NK-92 (cell line): Measurements from ENCODE around the gene CDC42EP3.

Source experiments
- DNase-seq: peaks from one replicate; lab custom pipeline; 2025; ENCODE audit not compliant: unreplicated experiment; lab: John Stamatoyannopoulos, UW

Gene CDC42EP3, protein sequence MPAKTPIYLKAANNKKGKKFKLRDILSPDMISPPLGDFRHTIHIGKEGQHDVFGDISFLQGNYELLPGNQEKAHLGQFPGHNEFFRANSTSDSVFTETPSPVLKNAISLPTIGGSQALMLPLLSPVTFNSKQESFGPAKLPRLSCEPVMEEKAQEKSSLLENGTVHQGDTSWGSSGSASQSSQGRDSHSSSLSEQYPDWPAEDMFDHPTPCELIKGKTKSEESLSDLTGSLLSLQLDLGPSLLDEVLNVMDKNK

DNA sequence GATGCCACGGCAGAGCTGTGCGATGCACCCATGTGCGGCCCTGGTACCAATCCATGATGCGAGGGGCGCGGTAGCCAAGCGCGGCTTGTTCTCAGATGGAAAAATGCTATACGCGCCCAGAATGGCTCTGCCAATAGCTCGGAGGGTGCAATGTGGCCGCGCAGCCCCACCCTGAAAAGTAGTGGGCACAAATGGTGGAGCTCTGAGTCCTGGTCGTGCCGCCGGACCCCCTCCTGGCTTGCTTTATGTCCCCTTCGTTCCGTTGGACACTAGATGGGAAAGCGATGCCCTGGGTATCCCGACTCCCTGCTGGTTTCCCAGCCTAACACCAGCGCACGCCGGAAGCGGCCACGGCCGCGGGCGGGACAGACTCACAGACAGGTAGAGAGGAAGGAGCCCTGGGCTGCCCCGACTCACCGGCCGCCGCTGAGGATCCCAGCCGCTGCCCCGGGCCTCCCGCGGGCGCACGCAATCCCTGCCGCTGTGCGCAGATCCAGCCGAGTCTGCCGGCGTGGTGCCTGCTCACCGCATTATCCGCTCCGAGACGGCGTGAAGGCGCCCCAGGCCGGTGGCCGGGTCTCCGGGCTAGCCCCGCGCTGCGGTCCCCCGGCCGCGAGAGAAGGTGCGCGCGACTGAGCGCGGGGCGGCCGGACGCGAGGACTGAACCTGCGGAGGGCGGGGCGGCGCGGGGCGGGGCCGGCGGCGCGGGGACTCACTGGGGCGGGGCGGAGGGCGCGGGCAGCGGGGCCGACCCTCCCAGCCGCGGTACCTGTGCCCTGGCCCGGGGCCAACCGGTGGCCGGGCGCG is at the start of gene CDC42EP3:
TSS of gene CDC42EP3 (minus strand) at position 634 of the 807 bp plus-strand sequence. CDS start 25,055 bp downstream, outside the sequence.
- DNase-seq, result no peak

DNA sequence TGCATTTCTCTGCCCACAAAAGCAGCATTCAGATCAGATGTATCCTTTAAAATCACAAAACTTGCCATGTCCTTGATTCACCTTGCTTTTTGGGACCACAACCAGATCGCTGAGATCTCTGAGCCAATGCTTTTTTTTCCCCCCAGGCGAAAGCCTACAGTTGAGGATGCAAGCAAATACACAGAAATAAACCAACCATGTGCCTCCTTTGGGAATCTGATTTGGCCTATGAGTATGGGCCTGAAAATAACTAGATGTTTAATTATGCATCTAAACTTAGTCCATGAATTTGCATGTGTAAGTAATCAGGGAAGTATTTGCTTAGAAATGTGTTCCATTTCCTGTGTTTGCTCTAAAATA is 49.7 kb upstream of the CDC42EP3 start:
- DNase-seq, result no peak

DNA sequence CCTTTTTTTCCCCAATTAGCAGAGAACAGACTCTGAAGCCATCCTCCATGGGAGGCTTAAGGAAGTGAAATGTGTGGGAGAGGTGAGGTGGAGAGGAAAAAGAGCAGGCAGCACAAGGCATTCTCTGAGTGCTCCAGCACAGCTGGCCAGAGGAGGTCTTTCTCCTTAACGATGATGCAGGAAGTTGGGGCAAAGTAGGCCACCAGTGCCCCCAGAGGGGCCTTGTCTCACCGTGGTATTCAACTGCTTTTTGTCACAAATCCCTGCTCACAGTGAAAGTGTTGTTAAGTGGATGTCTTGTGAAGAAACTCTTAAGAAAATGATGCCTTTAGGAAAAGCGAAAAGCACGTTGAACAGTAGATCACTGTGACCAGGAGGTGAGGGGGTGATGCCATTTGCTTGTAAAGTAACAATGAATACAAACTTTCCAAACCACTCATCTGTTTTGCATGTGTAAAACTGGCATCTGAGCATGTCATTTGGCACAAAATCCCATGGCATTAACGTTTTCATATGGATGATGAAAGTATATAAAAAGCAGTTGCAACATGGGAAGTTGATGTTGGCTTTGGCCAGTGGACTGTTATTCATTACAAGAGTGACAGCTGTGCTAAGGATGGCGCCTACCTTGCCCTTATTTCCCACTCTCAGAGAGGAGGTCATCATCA is 49.2 kb upstream of the CDC42EP3 start:
- no peak for DNase-seq

DNA sequence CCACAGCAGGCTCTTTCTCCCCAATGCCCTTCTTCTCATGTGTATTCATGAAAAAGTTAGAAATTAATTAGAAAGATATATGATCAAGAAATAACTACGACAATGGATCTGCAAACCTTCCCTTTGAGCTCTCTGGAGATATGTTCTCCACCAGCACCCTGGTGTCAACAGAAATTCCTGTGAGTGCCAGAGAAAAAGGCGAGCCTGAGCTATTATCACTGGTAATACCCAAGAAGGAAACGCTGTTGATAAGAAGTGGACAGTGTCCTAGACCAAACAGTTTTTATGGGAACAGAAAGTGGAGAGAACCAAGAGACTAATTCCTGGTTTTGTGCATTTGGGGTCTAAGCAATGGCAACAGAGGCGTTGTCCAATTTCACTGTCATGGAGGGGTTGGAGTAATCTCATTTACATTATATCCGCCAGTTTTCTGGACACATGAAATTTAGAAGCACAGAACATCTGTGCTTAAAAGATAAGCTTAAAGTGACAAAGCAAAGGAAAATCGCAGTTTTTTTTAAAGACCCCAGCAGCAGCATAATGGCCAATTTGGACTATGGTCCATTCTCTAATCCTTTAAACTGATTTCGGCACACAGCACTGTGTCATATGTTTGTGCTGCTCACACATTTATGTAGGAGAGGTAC is 47.2 kb upstream of the CDC42EP3 start:
- DNase-seq, result no peak

DNA sequence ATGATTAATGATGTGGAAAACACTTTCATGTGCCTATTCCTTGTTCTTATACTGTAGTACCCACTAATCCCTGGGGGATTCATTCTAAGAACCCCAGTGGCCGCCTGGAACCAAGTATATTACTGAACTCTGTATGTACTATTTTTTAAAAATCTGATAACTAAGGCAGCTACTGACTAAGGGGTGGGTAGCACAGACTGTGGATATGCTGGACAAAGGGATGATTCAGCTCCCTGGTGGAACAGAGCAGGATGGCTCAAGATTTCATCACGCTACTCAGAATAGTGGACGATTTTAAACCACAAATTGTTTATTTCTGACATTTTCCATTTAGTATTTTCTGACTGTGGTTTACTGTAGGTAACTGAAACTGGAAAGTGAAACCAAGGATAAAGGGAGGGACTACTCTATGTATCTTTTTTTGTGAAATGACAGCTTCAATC is 41.8 kb upstream of the CDC42EP3 start:
- no peak for DNase-seq

DNA sequence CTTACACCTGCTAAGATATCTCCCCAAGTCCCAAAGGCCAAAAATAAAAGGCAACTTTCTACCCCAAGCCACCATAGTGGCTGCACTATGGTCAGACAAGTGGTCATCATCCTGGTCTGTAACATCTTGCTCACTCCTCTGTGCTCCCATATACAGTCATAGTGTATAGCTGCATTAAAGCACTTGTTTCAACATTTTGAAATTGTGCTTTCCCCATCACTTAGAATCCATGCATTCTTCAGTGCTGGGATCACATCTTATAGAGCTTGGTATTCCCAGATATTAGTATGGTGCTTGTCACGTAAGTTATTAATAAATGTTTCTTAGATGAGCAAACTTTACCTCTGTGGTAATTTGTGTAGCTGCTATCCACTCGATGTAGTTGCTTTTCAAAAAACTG is 40.4 kb upstream of the CDC42EP3 start:
- DNase-seq, result no peak

DNA sequence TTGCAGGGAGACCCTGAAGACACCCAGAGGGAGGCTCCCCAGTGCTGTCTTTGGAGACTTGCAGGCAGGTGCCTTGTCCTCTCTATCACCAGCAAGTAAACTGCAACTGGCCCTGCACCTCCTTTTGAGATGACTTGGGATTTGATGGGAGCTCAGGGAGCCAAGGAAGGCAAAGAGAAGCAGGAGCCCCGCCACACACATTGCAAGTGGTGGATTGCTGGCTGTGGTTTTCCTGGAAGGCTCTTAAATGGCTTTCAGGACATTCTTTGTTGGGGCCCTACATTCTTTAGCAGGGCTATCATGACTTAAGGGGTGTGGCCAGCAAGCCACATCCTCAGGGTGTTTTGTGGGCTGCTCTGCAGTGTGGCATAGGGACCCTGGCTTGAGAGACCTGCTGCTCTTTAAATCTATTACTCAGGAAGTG is 39.9 kb upstream of the CDC42EP3 start:
- DNase-seq, result no peak

DNA sequence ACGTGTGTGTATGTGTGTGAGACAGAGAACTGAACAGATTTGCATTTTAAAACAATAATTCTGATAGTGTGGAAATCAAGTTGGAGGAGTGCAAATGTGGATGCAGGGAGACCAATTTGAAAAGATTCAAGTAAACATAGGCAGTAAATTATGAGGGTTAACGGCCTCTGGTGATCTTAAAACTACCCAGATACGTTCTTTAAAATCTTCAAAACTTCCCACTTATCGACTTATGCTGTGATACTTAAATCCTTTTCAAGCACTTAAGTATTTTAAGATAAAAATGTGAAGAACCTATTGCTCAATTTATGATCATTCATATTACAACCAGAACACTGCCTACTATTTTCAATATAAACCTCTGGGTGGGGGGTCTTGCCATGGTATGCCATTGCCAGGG is 37.7 kb upstream of the CDC42EP3 start:
- no peak for DNase-seq

DNA sequence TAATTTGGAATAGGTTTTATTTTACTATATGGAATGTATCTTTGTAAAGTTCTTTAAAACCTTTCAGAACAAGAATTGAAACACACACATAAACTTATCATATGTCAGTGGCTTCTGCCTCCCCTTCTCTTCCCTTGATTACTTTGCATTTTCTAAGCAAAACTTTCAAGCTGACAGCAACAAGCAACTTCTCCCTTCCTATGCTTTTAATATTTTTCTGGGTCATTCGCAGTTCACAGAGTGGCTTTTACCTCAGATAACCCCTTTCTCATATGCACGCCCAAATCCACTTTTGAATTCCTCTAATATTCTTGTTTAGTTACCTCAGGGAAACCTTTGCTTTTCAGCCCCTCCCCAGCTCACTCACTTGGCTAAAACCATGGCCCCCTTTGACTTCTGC is 36.7 kb upstream of the CDC42EP3 start:
- no peak for DNase-seq

DNA sequence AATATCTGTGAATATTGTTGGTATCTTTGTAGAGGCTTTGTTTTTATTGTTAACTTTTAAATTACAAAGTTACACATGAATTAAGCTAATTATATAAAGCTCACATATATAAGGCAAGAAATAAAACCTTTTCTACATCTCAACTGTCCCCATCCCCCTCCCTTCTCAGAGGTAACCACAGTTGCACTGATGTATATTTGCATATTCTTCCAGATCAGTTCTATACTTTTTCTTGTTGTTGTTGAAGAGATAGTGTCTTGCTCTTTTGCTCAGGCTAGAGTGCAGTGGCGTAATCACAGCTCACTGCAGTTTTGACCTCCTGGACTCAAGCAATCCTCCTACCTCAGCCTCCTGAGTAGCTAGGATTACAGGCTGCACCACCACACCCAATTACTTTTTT is 36.0 kb upstream of the CDC42EP3 start:
- DNase-seq, result no peak

DNA sequence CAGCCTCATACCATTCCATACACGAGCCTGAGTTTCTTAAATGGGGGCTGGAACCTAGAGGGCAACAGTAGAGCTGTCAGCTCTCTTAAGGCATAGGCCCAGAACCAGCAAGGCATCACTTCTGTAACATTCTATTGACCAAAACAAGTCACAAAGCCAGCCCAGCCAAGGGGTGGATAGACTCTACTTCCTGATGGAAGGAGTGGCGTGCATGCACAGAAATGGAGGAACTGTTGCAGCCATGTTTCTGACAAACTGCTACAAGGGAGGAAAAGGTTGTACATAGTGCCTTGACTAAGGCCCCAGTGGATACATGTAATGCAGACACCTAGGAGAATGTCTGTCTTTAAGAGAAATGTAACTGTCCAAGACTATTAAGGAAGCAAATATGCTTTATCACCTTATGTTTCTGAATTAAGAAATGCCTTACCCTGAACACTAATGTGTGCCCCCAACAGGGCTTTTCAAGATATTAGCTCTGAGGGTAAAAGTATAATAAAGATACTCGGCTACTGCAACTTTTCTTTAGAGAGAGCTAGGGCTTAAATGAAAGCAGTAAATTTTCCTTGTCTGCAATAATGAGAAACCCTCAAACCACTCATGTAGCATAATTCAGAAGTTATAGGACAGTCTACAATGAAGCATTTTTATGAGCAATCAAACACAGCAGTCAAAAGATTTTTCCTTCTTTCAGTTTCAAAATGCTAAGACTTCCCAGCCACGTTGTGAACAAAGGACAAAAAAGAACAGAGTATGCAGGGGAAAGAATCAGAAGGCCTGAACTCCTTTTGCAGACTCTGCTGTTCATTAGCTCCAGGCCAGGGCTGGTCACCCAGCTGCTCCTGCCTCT is 35.1 kb upstream of the CDC42EP3 start:
- no peak for DNase-seq

DNA sequence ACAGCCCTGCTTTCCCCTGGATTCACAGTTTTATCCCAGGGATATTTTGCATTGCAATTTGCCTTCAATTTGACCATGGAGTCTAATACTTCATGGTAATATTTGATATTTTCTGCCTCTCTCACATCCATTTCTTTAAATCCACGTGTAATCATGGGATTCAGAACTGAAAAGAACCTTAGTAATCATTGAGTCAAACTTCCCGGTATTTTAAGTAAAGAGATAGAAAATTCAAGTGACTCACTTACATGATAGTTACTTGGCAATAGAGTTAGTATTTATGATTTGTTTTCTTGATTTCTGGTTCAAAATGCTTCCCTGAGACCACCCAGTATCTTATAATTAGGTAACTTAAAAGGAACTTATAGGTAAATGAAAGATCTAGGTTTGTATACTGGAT is 33.7 kb upstream of the CDC42EP3 start:
- DNase-seq, result no peak

DNA sequence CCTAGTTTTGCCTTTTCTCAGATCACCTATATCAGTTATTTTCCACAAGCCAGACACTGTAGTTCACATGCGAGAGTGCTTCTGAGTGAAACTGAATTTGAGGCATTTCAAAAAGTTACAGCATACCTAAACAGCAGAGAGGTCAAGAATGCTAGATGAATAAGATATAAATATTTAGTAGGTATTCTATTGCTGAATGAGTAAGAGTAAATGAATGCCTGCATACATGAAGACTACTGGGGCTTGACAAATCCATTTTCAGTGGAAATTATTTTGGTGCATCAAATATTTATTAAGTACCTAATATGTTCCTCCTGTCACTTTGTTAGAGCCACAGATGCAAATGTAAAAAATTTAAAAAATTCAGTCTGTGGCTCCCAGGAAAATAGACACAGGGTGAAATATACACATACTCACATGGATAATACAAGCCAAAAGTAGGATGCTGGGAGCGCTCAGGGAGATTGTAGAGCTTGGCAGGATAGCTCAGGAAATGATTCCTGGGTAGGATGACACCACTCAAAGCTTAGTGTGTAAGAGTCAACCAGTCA is 27.6 kb upstream of the CDC42EP3 start:
- no peak for DNase-seq

DNA sequence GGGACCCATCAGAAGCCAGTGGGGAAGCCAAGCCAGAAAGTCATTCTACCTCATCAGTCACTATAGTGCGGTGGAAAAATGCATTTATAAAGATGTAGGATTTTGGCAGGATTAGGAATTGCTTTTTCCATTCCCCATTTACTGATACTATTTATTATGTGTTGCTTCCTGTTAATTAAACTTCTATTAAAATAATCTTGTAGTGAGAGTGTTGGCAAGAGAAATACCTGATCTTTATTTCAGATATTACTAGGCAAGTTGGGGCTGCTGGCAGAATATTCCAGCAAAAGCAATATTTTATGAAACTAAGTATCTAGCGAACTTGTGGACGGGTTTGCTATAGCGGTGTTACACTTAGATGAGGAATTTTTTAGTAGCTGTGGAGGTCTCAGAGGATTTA is 23.9 kb upstream of the CDC42EP3 start:
- DNase-seq, result no peak

DNA sequence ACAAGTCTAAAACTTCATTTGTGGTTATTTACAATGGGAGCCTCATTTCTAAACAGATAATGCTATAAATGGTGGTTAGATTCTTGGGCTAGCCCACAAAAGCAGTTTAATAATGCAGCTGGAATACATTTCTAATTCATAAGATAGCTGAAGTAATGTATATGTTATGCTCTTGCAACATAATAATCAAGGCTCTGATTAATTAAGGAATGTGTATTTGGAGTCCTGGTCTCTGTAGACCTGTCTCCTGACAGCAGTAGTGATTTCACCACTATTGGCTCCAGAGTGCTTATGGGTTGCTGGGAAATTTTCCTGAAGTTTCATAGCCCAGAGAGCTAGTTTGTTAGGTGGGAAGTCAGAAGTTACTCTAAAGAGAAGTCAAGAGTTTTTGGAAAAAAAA is 21.3 kb upstream of the CDC42EP3 start:
- no peak for DNase-seq

DNA sequence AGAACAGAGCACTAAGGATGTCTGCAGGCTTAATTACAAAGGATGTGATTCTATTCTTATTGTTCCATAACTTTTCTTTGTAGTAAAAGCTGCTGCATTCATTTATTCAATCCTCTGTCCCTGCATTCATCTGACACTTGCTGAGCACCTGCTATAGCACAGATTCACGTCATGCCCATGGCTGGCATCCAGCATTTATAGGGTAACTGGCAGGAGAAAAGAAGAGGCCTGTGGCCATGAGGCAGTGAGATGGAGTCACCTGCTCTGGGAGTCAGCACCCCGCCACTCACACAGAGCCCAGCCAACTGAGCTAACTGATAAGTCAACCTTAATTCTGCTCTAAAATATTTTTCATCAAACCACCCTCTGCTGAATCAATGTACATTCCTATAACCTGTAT is 18.3 kb upstream of the CDC42EP3 start:
- DNase-seq, result no peak

DNA sequence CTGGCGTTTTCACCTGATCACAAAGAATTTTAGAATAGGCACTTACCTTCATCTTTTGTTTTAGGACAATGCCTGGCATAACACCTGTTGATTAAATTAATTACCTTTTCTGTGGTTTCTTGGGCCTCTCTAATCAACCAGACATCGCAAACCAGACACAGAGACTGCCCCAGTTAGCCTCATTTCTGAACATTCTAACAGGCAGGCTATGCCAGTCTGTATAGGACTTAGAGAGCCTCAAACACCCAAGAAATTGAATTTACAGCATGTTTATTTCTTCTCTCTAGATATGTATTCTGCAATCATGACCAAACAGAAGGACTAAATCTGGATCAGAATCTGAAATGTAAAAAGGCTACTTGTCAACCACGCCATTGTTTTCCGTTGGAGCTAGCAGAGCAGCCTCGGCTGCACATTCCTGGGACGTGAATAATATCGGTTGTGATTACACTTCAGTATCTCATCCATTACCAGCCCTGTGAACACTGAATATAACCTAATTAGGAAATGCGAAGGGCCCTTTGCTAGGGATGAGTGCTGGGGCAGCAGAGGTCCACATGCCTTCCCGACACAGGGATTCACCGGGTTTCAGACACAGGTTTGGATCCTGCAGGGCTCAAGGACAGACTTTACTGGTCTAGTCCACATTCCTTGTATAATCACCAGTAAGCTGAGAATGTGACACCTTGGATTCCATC is 17.5 kb upstream of the CDC42EP3 start:
- no peak for DNase-seq

DNA sequence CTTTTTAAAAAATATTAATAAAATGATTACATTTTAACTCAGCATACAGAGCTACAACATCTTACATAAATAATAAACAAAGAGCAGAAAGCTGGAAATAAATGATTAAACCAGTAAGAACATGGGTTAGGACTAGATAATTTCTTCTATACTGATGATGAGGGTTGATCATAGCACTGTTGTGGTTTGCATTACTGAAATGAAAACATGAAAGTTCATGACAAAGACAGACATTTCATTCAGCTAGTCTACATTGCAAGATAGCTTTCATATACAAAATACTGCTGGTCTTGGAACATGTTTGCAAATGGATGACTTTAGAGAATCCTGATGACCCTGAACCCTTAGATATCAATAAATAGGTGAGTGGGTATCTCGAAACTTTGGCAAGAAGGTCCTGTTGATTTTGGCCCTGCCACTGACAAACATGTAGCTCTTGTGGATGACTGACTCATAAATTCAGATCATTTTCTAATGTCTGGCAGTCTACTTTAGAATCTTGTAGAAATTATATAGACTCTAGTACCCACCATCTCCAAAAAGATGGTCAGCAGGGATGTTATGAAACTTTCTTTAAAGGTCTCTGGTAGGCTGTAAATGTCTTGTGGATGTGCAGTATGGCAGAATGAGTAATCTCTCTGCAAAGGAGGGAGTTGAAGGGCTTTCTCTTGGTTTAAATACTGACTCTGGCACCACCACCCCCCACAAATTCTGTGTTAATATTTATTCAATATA is 15.5 kb upstream of the CDC42EP3 start:
- no peak for DNase-seq

DNA sequence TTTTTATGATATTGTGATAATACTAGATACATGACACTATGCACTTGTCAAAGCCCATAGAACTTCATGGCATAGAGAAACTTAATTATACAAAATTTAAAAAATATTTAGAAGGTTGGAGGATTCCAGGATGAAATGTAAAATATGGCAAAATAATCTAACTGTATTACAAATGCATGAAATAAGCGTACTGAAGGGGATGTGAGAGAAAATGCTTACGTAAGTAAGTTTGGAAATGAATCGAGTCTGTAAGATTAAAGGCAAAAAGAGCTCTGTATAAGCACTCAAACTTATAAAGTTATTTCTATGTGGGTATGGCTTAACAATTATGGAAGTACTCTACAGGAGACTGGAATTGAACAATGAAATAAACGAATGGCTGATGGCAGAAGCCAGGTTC is 13.4 kb upstream of the CDC42EP3 start:
- no peak for DNase-seq
